ENCODE measurements around the gene PALLD. TPM values are rescaled to one million over a fixed set of nuclear protein-coding genes. Genes with fewer than 3 reads are reported as not detected.

PALLD gene
- total RNA-seq, 1 experiment from 2014 or later, result 26.7 TPM

DNA sequence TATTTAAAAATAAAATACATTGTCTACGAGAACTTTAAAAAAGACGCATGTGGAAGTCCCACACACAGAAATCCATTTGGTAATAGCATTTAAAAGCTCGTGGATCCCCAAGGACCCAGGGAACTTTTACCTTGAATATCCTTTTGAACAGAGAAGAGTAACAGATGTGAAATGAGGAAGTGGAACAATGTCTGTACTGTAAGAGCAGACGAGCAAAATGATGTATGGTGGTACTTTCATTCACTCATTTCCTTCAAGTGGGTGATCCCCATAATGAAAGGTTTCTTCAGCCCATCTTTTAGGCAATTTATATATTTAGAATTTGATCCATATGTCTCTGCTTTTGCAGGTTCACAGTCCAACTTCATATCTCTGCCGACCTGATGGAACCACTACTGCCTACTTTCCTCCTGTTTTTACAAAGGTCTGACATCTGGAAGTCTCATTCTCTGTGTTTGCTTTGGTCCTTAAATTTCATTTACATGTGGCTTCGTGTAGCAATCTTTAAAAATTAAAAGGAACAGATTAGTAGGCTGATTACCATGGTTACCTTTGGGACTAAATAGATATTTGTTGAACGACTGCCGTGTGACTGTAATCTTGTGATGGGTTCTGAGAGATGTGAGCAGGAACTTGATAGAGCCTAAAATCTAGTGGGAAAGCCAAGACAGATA lies 188.4 kb downstream of the PALLD start:
- Histone ChIP-seq H3K27me3 (ENCODE audit: low read length) (no peaks in the 10 kb centered on the region), H3K4me3 (ENCODE audit: low read length) (no peak overlapping the region), H3K27ac (ENCODE audit: low read length) (no peak overlapping the region), H3F3A (ENCODE audit: low read length, unreplicated experiment) (no peaks in the 10 kb centered on the region), H3K9me3 (ENCODE audit: low read length) (no peaks in the 10 kb centered on the region), H3K79me2 (ENCODE audit: low read length) (no peaks in the 10 kb centered on the region), H3K9ac (ENCODE audit: low read length) (no peak overlapping the region), H3K4me2 (ENCODE audit: low read length) (no peak overlapping the region), H4K20me1 (ENCODE audit: low read length) (no peaks in the 10 kb centered on the region), H3K9me2 (replicated peaks; ENCODE audit: low read length) (no peaks in the 10 kb centered on the region), H3K4me1 (ENCODE audit: insufficient read depth, low read length) (peaks cover 21% of the 10 kb centered on the region), H3K36me3 (ENCODE audit: low read depth, low read length) (peaks cover 9% of the 10 kb centered on the region), H2AFZ (ENCODE audit: low read length) (no peak overlapping the region)
- DNase-seq (no peak), ATAC-seq (no peak)
- ChIA-PET POLR2A (ENCODE audit: unreplicated experiment) (no interaction called here), CTCF (no interaction called here)
- BruUV-seq (replicated peaks), result no TSS peak
- intact Hi-C loops (cut with micrococcal nuclease), result no loop called here
- TF ChIP-seq EZH2 (IDR thresholded peaks at IDR 0.05; ENCODE audit: low read length, unreplicated experiment) (no peak), EZH2phosphoT487 (IDR thresholded peaks at IDR 0.05; ENCODE audit: borderline replicate concordance, low read length) (no peak)
- TF ChIP-seq, protein P1, sequence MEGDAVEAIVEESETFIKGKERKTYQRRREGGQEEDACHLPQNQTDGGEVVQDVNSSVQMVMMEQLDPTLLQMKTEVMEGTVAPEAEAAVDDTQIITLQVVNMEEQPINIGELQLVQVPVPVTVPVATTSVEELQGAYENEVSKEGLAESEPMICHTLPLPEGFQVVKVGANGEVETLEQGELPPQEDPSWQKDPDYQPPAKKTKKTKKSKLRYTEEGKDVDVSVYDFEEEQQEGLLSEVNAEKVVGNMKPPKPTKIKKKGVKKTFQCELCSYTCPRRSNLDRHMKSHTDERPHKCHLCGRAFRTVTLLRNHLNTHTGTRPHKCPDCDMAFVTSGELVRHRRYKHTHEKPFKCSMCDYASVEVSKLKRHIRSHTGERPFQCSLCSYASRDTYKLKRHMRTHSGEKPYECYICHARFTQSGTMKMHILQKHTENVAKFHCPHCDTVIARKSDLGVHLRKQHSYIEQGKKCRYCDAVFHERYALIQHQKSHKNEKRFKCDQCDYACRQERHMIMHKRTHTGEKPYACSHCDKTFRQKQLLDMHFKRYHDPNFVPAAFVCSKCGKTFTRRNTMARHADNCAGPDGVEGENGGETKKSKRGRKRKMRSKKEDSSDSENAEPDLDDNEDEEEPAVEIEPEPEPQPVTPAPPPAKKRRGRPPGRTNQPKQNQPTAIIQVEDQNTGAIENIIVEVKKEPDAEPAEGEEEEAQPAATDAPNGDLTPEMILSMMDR (conservative IDR thresholded peaks at IDR 0.05; ENCODE audit: low read depth, low read length), result no peak

DNA sequence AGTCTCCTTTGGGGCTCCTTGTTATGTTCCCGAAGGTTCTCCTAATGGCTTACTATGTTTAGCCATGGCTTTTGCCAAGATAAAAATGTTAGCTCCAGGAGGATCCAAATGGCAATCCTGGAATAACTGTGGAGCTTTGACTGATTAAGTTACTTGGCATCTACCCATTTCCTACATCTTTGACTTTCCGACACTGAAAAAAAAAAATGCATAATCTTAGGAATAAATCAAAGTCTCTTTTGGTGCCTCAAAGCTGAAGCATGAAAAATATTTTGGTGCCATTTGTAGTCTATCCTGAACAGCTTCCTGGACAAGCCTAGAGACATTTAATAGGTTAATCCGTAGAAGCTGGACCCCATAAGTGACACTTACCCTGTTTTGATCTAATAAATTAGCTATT lies 191.7 kb downstream of the PALLD start:
- ATAC-seq (no peak), DNase-seq (no peak)
- H3F3A ChIP-seq (ENCODE audit: low read length, unreplicated experiment), result no peaks in the 10 kb centered on the region
- H2AFZ ChIP-seq (ENCODE audit: low read length), result no peak overlapping the region
- ChIA-PET CTCF (no interaction called here), POLR2A (ENCODE audit: unreplicated experiment) (interaction anchor here (0.7 kb wide), 1 partner anchor 213 kb away, joined by 6 read pairs; no protein-coding TSS in a partner anchor)
- H3K9ac ChIP-seq (ENCODE audit: low read length), result no peak overlapping the region
- H3K4me1 ChIP-seq (ENCODE audit: insufficient read depth, low read length), result peaks cover 13% of the 10 kb centered on the region
- H3K4me2 ChIP-seq (ENCODE audit: low read length), result no peak overlapping the region
- intact Hi-C loops (cut with micrococcal nuclease), result no loop called here
- H3K9me2 ChIP-seq (replicated peaks; ENCODE audit: low read length), result no peaks in the 10 kb centered on the region
- TF ChIP-seq, protein P1 (conservative IDR thresholded peaks at IDR 0.05; ENCODE audit: low read depth, low read length), result no peak
- H4K20me1 ChIP-seq (ENCODE audit: low read length), result no peaks in the 10 kb centered on the region
- H3K4me3 ChIP-seq (ENCODE audit: low read length), result no peak overlapping the region
- no peaks in the 10 kb centered on the region for H3K27me3 ChIP-seq (ENCODE audit: low read length)
- BruUV-seq (replicated peaks), result no TSS peak
- H3K27ac ChIP-seq (ENCODE audit: low read length), result no peak overlapping the region
- no peaks in the 10 kb centered on the region for H3K79me2 ChIP-seq (ENCODE audit: low read length)
- no peaks in the 10 kb centered on the region for H3K9me3 ChIP-seq (ENCODE audit: low read length)
- H3K36me3 ChIP-seq (ENCODE audit: low read depth, low read length), result peaks cover 3% of the 10 kb centered on the region; the same call in 1 of the 2 replicates

DNA sequence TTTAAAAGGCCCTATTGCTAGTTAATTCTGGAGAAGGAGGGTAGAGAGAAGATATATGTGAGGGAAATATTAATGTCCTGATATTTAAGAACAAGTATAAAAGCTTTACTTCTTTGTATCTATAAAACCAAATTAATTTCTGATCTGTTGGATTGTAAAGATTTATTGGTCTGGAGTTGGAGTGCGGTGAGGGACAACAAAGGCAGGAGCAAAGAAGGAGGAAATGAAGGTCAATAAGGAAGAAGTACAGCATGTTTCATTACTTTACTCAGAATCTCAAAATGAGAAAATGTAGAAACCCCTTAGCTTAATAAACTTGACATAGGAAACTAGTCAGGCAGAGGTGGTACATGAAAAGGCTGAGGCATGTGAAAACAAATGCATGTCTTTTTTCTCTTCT lies 192.9 kb downstream of the PALLD start:
- Histone ChIP-seq H3K4me2 (ENCODE audit: low read length) (no peak overlapping the region), H3K79me2 (ENCODE audit: low read length) (no peaks in the 10 kb centered on the region), H3K4me3 (ENCODE audit: low read length) (no peak overlapping the region), H2AFZ (ENCODE audit: low read length) (no peak overlapping the region), H3K4me1 (ENCODE audit: insufficient read depth, low read length) (peaks cover 22% of the 10 kb centered on the region), H3K9me3 (ENCODE audit: low read length) (no peaks in the 10 kb centered on the region), H4K20me1 (ENCODE audit: low read length) (no peaks in the 10 kb centered on the region), H3K9ac (ENCODE audit: low read length) (no peak overlapping the region), H3K27me3 (ENCODE audit: low read length) (no peaks in the 10 kb centered on the region), H3K27ac (ENCODE audit: low read length) (no peak overlapping the region), H3K36me3 (ENCODE audit: low read depth, low read length) (no peaks in the 10 kb centered on the region), H3F3A (ENCODE audit: low read length, unreplicated experiment) (no peaks in the 10 kb centered on the region), H3K9me2 (replicated peaks; ENCODE audit: low read length) (no peaks in the 10 kb centered on the region)
- ATAC-seq (no peak), DNase-seq (no peak)
- intact Hi-C loops (cut with micrococcal nuclease), result loop anchor here (10.0 kb wide), 2 partner anchors 55 to 145 kb away; no protein-coding TSS in a partner anchor
- CTCF ChIA-PET, result no interaction called here
- no TSS peak for BruUV-seq (replicated peaks)
- POLR2A ChIA-PET (ENCODE audit: unreplicated experiment), result no interaction called here
- TF ChIP-seq, protein P1 (conservative IDR thresholded peaks at IDR 0.05; ENCODE audit: low read depth, low read length), result no peak
- TF ChIP-seq EZH2phosphoT487 (IDR thresholded peaks at IDR 0.05; ENCODE audit: borderline replicate concordance, low read length) (no peak), EZH2 (IDR thresholded peaks at IDR 0.05; ENCODE audit: low read length, unreplicated experiment) (no peak)
